Measurements from ENCODE around the gene C1orf185.
"Not testable (repeated sequence)": the region's sequence is repeated elsewhere in the genome, so short reads cannot be mapped to it uniquely, and the experiment has no call there.

Gene C1orf185

DNA sequence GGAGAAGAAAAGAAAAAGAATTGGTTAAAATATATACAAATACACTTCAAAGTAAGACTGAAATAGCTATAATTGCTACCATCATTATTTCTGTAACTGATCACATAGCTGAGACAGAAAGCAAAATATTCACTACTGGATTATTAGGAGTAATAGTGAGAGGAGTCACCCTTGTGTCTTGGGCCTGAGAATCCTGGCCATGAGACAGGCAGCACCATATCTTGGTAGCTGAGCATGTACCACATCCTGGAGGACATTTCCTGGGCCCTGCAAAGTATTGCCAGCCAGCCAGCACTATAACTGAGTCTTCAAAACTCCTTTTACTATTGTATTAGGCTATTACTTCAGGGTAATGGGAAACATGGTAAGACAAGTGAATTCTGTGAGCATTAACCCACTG is 63.5 kb downstream of the C1orf185 start:
- no peak for DNase-seq
- Histone ChIP-seq H3K27me3 (replicated peaks) (no peaks in the 10 kb centered on the region), H3K27ac (no peak overlapping the region), H3K4me3 (ENCODE audit: low read depth, low read length) (no peak overlapping the region), H3K36me3 (replicated peaks) (no peaks in the 10 kb centered on the region)
- TF ChIP-seq, protein P1, sequence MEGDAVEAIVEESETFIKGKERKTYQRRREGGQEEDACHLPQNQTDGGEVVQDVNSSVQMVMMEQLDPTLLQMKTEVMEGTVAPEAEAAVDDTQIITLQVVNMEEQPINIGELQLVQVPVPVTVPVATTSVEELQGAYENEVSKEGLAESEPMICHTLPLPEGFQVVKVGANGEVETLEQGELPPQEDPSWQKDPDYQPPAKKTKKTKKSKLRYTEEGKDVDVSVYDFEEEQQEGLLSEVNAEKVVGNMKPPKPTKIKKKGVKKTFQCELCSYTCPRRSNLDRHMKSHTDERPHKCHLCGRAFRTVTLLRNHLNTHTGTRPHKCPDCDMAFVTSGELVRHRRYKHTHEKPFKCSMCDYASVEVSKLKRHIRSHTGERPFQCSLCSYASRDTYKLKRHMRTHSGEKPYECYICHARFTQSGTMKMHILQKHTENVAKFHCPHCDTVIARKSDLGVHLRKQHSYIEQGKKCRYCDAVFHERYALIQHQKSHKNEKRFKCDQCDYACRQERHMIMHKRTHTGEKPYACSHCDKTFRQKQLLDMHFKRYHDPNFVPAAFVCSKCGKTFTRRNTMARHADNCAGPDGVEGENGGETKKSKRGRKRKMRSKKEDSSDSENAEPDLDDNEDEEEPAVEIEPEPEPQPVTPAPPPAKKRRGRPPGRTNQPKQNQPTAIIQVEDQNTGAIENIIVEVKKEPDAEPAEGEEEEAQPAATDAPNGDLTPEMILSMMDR (IDR thresholded peaks at IDR 0.05; ENCODE audit: low read depth, low read length, missing control alignments), result no peak
- in situ Hi-C loops (cut with HindIII; ENCODE audit: low pct_ligation_motif_present, low sequenced_read_pairs), result no loop called here

DNA sequence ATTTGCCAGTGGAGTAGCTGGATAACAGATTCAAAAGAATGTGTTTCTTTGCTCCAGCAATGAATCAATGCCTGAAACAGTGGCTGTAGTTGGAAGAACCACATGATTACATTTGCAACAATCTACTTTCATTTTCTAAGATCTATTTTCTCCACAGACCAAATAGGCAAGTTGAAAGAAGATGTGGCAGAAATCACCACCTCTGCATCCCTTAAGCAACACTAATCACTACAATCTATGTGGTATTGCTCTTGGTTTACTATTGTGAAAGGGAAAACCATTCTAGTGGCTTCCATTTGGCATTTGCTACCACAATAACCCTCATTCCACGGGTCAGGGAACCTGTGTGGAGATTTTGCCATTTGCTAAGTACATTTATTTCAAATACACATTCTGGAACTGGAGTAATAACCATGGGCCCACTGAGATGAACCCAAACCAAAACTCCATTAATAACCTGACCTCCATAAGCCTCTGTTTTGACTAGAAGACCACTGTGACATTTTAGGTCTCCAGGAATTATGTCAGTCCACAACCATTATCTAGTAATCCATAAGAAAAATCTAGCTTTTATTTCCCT is 66.3 kb downstream of the C1orf185 start:
- TF ChIP-seq, protein P1 (IDR thresholded peaks at IDR 0.05; ENCODE audit: low read depth, low read length, missing control alignments), result no peak
- H3K27ac ChIP-seq, result no peak overlapping the region
- no peaks in the 10 kb centered on the region for H3K36me3 ChIP-seq (replicated peaks)
- in situ Hi-C loops (cut with HindIII; ENCODE audit: low pct_ligation_motif_present, low sequenced_read_pairs), result no loop called here
- no peak for DNase-seq
- H3K4me3 ChIP-seq (ENCODE audit: low read depth, low read length), result no peak overlapping the region
- no peaks in the 10 kb centered on the region for H3K27me3 ChIP-seq (replicated peaks)

DNA sequence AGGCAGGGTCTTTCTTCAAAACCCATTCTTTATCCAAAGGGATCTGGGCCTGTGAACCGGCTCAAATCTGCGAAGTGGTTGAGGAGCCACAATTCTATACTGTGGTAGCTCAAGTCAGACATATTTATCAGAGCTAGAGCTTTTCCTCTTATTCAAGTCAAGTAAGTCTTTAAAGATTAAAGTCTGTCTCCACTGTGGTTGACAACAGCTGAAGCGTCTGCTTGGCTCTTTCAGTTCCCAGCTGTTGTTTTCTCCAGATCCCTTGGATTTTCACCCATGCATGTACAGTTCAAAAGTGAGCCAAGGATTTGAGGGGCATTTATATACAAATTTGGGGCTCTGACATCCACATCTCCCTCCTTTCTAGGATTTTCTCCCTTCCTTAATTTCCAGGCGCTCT is 66.9 kb downstream of the C1orf185 start:
- in situ Hi-C loops (cut with HindIII; ENCODE audit: low pct_ligation_motif_present, low sequenced_read_pairs), result no loop called here
- TF ChIP-seq, protein P1 (IDR thresholded peaks at IDR 0.05; ENCODE audit: low read depth, low read length, missing control alignments), result no peak
- no peaks in the 10 kb centered on the region for H3K27me3 ChIP-seq (replicated peaks)
- no peaks in the 10 kb centered on the region for H3K36me3 ChIP-seq (replicated peaks)
- H3K27ac ChIP-seq, result no peak overlapping the region
- no peak overlapping the region for H3K4me3 ChIP-seq (ENCODE audit: low read depth, low read length)
- DNase-seq, result no peak

DNA sequence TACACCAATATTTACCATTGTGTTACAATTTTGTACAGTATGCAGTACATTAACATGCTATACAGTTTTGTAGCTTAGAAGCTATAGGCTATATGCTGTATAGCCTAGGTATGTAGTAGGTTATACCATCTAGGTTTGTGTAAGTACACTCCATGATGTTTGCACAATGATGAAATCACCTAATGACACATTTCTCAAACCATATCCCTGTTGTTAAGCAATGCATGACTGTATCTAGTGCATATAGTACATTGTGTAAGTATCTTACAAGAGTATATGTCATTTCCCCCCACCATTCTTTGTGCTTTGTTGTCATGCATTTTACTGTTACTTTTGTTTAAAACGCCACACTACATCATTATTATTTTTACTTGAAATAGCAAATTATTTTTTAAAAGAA is 68.3 kb downstream of the C1orf185 start:
- no peak overlapping the region for H3K4me3 ChIP-seq (ENCODE audit: low read depth, low read length)
- in situ Hi-C loops (cut with HindIII; ENCODE audit: low pct_ligation_motif_present, low sequenced_read_pairs), result no loop called here
- peak; percentile 3 for DNase-seq
- H3K27ac ChIP-seq, result no peak overlapping the region
- no peaks in the 10 kb centered on the region for H3K27me3 ChIP-seq (replicated peaks)
- TF ChIP-seq, protein P1 (IDR thresholded peaks at IDR 0.05; ENCODE audit: low read depth, low read length, missing control alignments), result no peak
- no peaks in the 10 kb centered on the region for H3K36me3 ChIP-seq (replicated peaks)

DNA sequence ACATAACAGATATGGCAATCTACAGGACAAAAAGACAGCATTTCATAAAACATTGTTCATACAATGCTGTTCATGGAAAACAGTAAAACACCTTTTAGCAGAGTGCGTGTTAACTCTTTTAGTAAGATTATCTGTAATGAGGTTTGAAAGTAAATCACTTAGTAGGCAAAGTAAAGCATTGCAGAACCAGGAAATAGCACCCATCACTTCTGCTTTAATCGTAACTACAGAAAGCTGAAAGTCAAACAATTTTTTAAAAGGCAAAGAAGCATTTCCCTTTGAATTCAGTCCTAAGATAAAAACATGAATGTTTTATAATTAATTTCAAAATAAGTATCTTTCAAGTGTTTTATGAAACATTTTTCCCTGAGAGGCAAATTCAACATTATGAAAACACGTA is 70.8 kb downstream of the C1orf185 start:
- Histone ChIP-seq H3K4me3 (ENCODE audit: low read depth, low read length) (no peak overlapping the region), H3K27me3 (replicated peaks) (no peaks in the 10 kb centered on the region), H3K36me3 (replicated peaks) (no peaks in the 10 kb centered on the region), H3K27ac (no peak overlapping the region)
- DNase-seq, result no peak
- TF ChIP-seq, protein P1 (IDR thresholded peaks at IDR 0.05; ENCODE audit: low read depth, low read length, missing control alignments), result no peak
- in situ Hi-C loops (cut with HindIII; ENCODE audit: low pct_ligation_motif_present, low sequenced_read_pairs), result no loop called here

- Histone ChIP-seq H3K27ac (no peak overlapping the region), H3K4me3 (ENCODE audit: low read depth, low read length) (no peak overlapping the region), H3K27me3 (replicated peaks) (no peaks in the 10 kb centered on the region), H3K36me3 (replicated peaks) (no peaks in the 10 kb centered on the region)
- TF ChIP-seq, protein P1 (IDR thresholded peaks at IDR 0.05; ENCODE audit: low read depth, low read length, missing control alignments), result no peak
- in situ Hi-C loops (cut with HindIII; ENCODE audit: low pct_ligation_motif_present, low sequenced_read_pairs), result no loop called here
- DNase-seq, result no peak
Observed at GRCh38 chr1:51175278-51175677, 73.2 kb downstream of the C1orf185 start.

DNA sequence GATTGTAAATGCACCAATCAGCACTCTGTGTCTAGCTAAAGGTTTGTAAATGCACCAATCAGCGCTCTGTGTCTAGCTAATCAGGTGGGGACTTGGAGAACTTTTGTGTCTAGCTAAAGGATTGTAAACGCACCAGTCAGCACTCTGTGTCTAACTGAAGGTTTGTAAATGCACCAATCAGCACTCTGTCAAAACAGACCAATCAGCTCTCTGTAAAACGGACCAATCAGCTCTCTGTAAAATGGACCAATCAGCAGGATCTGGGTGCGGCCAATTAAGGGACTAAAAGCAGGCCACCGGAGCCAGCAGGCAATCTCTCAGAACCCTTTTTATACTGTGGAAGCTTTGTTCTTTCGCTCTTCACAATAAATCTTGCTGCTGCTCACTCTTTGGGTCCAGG is 76.0 kb downstream of the C1orf185 start:
- H3K36me3 ChIP-seq (replicated peaks); in situ Hi-C loops (cut with HindIII; ENCODE audit: low pct_ligation_motif_present, low sequenced_read_pairs); DNase-seq; H3K27me3 ChIP-seq (replicated peaks); H3K4me3 ChIP-seq (ENCODE audit: low read depth, low read length); H3K27ac ChIP-seq: not testable (repeated sequence)

Data from brain microvascular endothelial cell (primary cell).